HK-2 (cell line): Measurements from ENCODE around the gene DRD3.

ENCODE experiments used
- DNase-seq: peaks from one replicate; pipeline ENCODE4 v3.0.0-alpha.2; 2018; ENCODE audit not compliant: unreplicated experiment

DRD3 gene

DNA sequence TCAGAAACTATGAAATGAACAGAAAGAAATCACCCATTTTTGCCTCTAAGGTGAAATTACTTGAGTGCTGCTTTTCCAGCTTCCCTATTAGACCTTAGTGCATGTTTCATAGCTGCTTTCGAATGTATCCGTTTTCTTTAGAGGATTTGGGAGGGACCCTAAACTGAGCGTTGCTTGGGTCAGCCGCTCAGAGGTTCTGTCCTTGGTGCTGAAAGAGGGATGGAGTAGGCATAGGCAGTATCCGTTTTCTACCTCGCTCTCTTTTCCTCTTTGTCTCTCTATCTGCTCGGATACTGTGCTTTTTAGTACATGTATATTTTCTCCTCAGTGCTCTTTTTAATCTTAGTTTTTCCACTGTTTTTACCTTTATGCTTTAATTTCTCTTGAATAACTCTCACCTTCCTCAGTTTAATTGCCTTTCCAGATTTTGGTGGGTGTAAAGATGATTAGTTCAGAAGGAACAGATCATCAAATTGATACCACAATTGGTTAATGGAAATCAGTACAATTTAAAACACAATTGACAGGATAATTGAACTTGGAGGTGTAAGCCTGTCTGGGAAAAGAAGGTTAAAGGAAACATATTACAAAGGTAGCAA, at the start of gene DRD3:
Gene DRD3, minus strand, starts transcription at position 283 of the 599 bp plus-strand sequence. CDS start 7,060 bp downstream, outside the sequence.
- DNase-seq: no peak

DNA sequence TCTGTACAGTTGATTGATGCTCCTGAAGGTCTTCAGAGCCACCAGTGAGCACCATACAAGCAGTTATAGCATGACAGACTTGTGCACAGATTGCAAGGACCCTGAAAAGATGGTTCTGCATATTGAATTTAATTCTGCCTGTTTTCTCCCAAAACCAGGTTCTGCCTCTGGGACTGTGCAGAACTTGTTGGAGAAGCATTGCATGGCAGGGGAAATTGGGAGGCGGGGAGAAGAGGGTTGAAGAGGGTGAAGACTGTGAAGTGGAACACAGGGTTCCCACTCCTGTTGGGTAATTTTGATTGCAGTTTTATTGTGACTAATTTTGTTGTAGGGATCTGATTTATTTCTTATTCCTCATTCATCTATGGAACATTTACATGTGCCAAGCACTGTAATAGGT, 48.2 kb upstream of the DRD3 start:
- no peak for DNase-seq

DNA sequence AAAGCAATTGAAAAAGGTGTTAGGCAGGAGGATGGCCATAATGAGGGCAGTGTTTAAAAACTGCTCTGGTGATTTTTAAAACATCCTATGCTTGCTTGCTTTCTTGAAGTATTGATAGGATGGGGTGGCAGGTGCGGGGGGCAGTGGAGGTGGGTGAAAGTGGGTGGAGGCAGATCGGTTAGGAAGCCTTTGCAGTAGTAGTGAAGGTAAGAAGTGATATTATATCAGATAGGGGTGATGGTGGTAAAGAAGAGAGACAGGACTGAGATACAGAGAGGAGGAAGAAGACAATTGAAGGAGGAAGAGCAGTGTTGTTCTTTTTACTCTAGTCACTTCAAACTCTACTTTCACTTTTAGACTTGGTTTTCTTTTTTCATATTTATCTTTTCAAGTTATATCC, 47.5 kb upstream of the DRD3 start:
- DNase-seq: no peak

DNA sequence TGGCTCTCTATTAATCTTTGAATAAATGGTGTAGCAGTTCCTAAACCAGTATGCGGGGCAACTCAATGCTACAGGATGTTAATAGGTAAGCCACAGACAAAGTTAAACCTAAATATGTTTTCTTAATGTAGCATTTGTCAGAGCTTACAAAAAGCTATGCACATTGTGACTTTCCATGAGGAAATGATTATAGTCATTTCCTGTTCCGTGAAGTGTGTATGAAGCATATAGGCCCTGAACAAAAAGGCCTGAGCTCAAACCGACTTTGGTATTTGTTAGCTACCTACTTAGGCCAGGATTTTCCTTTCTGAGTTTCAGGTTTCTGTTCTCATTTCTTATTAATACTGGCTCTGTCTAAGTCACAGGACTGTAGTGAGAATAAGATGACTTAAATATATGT, 44.3 kb upstream of the DRD3 start:
- no peak for DNase-seq

DNA sequence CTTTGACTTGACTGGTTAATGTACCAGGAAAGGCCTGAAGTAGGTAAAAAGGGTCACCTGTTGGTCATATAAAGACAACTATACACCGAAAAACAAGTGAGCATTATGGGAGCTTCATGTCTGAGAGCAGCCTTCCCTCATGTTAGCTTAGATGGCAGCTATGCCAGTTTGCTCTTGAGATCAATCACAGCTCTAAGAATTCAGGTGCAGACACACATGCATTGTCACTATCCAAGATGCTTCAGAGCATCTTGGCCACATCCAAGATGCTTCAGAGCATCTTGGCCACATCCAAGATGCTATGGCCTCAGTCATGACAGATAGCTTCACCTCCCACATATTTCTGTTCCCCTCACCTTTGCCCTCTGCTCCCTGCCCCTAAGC, 43.0 kb upstream of the DRD3 start:
- no peak for DNase-seq

DNA sequence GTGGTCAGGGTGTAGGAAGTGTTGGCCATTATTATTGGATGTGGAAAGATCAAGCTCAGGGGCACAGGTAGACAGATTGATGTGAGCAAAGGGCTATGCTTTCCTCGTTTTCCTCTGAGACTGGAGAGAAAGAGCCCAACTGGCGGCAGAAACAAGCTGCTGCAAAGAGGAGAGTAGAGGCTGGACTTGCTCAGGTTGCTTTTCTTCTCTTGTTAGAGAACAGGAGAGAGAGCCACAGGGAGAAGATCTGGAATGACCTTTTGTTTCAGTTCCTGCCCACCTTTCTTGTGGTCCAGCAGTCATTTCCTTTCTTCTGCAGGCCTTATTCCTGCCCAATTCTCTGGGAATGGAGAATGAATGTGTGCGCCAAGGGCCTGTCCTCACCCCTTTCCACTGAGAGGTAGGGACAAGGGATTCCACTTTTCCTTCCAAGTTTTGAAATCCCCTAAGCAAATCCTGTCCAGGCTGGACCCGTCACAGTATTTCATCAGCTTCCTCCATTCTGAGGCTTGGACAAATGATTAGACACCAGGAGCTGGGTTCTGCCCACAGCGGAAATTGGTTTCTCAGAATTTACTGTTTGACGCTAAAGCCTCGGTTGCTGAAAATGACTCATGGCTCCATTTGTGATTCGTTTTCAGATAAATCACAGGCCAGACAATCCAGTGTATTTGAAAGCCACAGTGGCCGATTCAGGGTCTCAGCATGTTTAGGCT, 42.5 kb upstream of the DRD3 start:
- DNase-seq: no peak

DNA sequence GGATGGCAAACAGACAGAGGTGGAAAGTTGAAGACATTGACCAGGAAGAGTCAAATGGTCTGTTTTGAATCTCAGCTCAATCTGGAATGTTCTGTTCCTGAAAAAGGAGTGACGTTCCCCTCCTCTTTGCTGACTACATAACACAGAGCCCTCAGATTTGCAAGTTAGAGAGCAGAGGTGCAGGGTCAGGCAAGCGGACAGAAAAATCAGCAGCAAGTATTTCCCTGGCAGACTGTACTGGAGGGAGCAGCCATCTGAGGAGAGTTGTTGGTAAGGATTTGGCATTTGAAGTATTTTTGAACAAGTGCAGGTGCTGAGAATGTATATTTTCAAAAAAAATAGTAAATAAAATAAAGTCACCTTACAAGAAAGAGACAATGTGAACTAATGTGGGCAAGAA, 40.9 kb upstream of the DRD3 start:
- DNase-seq: no peak

DNA sequence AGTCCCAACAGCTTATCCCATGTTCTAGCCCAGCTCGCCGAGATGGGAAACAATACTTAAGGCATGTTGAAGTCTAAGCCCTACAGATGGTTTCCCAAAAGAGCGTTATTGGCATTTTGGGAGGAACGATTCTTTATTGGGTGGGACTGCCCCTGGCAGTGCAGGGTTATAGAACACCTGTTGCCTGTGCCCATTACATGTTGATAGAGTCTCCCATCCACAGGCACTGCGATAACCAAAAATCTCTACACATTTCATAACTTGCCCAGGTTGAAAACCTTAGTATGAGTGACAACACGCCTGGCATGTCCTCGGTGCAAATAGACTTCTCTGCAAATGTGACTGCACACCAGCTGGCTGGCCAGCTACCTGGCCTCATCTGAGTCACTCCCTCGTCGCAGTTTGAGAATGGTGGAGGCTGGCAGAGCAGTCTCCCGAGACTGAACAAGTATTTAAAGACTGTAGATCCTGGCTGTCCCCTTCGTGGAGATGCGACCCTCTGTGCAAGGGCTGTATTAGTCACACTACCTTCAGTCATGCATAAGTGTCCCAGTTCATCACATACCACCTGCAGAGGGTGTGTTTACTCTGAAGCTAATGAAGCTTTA, 39.8 kb upstream of the DRD3 start:
- DNase-seq: no peak

DNA sequence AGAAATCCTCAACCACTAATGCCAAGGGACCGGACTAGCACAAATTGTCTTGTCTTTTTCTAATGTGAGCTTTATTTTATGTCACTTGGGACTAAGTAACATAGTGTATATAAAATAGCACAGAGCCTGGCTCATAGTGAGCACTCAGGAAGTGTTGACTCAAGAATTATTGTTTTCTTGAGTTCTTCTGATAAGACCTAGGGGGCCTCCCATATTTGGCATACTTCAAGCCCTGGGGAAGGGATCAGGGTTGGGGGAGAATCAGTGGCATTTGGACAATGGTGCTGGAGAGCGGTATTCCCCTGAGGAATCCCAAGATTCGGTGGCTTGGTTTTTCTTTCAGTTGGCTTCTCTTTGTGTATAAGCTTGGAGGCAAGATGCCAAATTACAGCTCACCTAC, 39.2 kb upstream of the DRD3 start:
- no peak for DNase-seq

DNA sequence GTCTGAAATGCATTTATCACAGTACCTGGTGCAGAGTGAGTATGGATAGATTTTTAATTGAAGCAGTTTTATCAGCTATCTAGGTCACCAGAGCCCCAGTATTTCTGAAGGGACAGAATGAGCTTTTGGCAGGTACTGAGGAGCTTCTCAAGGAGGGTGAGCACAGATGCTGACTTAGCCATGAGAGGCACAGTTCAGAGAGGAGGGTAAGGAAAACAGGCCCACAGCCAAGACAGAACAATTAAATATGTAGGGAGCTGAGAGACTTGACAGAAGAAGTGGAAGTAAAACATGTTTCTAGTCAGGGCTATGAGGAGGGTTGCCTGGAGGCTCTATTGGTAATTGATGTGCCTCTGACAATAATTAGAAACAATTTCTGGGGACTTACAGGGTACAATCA, 38.4 kb upstream of the DRD3 start:
- DNase-seq: no peak

DNA sequence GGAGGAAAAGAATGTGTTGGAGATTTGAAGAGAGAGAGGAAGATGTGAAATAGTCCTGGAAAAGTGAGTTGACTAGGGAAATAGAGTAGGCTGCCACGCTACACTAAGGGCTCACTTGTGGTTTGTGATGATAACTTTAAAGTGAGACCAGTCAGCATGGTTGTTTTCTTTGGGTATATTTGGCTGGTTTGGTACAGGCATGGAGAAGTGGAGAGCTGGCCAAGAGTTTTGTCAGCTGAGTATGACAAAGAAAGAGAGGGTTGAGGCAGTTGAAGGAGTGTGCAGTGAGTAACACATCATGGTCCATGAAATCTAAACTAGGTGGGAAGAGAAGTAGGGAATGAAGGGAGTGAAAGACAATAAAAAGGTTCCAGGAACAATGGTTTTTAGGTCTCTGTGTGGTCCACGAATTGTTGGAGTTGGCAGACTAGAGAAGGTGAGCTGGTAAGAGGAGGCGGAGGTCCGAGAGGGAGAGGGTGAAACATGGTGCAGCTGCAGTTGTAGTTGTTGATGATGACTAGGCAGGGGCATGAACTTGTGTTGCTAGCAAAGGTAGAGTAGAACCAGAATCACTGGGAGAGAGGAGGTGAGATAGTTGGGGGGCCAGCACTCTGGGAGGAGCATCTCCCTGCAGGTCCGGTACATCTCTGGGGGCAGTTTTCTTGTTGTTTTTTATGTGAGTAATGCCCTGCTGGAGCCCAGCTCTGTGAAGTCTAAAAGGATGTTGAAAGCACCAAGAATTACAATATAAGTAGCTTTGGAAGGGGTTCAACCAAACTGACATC, 37.5 kb upstream of the DRD3 start:
- DNase-seq: no peak

DNA sequence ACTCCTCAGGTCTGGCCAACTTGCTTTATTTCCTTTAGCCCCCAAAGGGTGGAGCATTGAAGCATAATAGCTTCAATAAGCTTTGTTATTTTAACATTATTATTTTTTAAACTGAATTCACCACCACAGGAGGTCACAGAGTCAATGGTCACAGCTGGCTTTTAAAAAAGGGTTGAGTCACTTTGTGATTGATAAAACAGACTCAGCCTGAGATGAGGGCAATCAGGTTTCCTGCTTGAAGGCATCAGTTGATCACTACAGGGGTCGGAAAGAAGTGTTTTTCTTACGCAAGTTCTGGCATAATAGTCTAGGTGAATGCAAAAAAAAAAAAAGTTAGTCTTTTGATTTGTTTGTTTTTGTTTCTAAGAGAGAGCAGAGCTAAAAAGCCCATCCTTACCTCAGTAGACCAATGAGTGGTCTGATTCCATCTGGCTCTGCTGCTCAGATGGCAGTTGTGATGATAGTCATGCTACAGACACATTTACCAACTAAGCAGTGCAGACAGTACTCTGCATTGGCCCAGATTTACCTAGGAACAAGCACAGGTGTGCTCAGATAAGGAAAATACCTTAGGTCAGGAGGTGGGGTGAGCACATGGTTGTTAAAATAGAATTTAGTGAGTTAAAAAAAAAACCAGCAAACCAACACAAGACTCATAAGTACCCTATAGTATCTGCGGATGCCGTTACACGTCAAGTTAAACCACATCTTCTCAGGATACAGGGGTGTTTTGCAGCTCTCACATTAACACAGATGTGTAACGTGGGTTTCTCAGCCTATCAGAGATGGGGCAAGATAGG, 35.9 kb upstream of the DRD3 start:
- no peak for DNase-seq

DNA sequence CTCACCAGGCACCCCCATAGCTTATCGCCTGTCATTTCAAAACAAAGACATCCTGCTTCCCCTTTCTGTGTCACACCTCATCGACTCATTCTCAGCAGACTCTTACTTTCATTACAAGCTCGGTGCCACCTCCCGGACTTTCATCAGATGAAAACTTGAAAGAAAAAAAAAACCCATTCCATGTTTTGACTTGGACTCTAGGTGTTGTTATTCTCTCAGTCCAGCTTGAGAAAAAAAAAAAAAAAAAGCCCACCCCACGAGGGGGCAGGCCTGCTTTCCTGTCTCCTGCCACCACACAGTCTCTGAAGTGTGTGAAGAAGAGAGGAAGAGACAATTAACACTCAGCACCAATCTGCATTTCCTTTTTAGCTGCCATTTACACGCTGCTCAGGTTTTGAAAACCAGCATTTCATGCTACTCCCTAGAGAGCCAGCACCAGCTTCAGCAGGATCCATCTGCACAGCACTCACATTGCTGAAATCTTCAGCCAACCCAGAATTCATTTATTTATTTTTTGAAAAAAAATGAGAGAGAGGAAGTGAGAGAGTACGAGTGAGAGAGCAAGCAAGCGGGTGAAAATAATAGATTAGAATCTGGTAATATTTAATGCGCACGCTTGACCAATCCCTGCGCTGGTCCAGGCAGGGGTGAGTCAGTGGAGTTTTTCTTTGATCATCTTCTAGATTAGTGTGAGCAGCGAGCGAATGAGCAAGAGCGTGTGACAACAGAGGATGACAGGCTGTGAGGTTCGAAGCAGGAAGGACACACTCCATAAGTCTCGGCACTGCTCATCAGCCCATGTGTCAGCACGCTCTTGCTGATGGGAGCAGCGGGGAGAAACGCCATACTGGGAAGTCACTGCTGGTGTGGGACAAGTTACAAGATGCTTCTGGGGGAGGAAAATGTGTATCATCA, 35.0 kb upstream of the DRD3 start:
- peak; percentile 81 for DNase-seq

DNA sequence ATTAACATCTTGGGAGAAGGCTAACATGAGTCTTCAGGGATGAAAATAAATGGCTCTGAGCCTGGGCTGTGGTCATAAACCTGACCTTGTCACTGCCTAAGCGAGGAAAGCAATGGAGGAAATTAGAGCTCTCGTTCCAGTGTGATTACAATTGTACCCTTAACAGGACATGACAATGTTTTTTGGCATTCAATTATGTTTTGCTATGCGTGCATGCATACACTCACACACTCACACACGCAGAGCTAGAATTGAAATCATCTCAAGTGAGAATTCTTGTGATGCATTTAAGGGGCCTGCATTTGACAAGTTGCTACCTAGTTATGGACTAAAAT, 34.4 kb upstream of the DRD3 start:
- no peak for DNase-seq

DNA sequence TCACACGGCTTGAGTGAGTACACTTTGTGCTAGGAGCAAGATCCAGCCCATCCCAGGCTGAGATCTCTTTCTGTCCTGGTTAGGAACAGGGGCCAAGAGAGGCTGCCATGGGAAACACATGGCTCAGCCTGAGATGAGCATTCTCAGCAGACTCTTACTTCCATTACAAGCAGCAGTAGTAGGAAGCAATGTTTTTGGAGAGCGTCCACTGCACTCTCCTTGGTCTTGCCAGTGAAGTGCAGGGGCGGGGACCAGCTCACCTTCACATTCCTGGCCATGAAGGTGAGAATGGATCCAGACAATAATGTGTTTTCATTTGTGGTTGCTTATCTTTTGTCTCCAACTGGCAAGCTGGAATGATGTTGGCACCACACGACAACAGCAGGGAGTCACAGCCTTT, 33.8 kb upstream of the DRD3 start:
- no peak for DNase-seq

DNA sequence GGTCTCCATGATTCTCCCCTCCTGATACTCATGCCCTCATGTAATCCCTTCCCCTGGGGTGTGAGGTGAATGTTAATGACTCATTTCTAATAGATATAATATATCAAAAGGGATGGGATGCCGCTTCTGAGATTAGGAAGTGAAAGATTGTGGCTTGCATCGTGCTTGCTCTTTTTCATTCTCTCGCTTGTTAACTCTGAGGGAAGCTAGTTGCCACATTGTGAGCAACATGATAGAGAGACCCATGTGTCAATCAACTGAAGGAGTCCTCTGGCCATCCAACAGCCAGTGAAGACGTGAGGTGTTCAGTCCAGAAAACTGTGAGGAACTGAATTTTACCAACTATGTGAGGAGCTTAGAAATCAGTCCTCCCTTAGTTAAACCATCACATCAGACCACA, 28.9 kb upstream of the DRD3 start:
- no peak for DNase-seq

DNA sequence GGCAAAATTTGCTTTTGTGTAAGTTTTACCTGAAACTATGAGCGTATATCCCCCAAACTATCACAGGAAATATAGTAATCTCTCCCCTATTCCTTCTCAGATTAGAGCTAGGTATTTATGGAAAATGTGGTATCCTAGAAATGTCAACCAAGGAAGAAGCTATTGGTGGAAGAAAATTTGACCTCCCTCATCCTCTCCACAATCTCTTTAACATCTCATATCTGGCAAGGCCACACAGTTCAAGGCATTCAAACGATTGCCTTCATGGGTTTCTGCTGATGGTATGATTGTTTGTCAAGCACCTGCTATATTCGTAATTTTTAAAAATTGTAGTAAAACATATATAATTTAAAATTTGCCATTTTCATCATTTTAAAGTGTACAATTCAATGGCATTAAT, 27.5 kb upstream of the DRD3 start:
- no peak for DNase-seq

DNA sequence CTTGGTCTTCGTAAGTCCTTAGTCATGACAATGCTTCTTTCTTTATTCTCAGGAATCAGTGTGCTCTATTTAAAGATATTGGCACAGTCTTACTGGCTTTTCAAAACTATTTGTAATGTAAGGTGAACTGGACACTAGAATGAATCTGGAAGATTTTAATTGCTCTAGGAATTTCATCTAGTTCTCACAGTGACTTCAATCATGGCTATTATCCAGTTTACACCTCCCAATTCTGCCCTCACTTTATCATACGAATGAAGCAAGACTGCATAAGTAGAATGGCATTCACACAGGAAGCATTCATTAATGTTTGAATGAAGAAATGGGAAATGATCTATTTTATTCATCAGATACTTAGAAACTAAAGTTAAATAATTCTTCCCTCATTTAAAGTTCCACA, 26.7 kb upstream of the DRD3 start:
- DNase-seq: no peak

DNA sequence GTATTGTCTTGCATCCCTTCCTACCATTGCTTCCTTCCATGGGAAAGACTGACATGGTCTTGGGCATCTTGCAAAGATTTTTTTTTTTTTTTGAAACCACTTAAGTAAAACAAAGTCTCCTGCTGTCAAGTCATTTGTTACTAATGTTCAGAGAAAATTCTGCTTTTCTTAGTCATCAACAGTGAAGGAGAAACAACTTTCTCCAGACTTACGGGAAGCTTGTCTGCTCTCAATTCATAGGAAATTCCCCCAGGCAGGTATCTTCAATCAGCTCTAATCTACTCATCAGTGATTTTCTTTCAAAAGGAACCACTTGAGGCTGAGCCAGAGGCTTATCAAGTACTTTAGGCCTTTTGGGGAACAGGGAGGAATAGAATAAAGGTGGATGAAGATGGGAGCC, 15.9 kb upstream of the DRD3 start:
- DNase-seq: no peak

DNA sequence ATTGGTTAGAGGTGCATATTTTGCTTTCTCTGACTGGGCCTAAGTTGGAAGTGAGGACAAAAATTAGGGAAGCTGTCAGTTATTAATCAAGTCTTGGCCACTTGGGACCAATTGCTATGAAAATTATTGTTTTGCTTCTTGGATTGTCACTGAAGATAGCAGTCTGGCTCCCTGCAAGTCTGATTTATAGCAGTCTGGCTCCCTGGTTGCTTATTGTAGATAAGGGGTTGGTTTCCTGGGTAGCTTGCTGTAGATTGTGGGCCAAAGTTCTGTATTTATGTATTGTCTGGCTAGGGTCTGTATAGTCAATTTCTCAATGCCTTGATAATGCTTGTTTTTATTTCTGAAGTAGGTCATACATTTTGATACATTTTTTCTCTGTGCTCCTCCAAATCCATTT, 13.3 kb upstream of the DRD3 start:
- DNase-seq: no peak

DNA sequence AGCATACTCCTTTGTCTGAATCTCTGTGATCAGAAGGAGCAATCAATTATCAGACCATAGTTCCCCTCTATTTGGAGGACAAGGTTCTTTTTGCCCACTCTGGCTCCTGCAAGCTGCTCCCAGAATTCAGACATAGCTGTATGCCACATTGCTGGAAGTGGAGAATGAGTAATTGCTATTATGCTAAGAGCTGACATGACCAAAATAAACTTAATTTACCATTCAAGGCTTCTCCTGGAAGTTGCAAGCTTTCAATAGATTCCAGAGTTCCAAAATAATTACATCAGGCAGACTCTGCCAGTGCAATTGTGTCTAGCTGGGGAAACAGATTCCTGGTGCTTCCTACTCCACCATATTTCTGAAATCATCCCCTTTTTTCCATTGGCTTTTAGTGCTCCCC, 7.6 kb upstream of the DRD3 start:
- no peak for DNase-seq
